Jurkat, Clone E6-1 (cell line): ENCODE results near the gene AMPD3.

ENCODE experiments used
- DNase-seq: peaks from one replicate; pipeline ENCODE4 v3.0.0-alpha.2; 2011; ENCODE audit warnings: low read depth, low spot score
- H3K4me3 ChIP-seq: 2 replicates; pipeline ENCODE4 v1.5.1; 2011; ENCODE audit warnings: mild to moderate bottlenecking, low read length, control low read depth, moderate library complexity

AMPD3 gene

GRCh38 chr11:10498426-10499250 is 43.6 kb downstream of the AMPD3 start:
- H3K4me3 ChIP-seq = no peak overlapping the region
- no peak for DNase-seq

GRCh38 chr11:10499452-10499851 is 44.4 kb downstream of the AMPD3 start:
- DNase-seq = no peak

GRCh38 chr11:10499874-10500601 is 45.0 kb downstream of the AMPD3 start:
- DNase-seq = no peak

More at GRCh38 chr11:10499452-10499851, 44.4 kb downstream of the AMPD3 start:
- no peak overlapping the region for H3K4me3 ChIP-seq

GRCh38 chr11:10500757-10501684 is 46.0 kb downstream of the AMPD3 start:
- no peak overlapping the region for H3K4me3 ChIP-seq
- no peak for DNase-seq

More at GRCh38 chr11:10499874-10500601, 45.0 kb downstream of the AMPD3 start:
- H3K4me3 ChIP-seq = no peak overlapping the region

GRCh38 chr11:10502065-10502680 is 47.1 kb downstream of the AMPD3 start:
- H3K4me3 ChIP-seq = no peak overlapping the region
- no peak for DNase-seq

GRCh38 chr11:10502770-10503169 is 47.7 kb downstream of the AMPD3 start:
- no peak for DNase-seq
- no peak overlapping the region for H3K4me3 ChIP-seq

GRCh38 chr11:10503221-10503620 is 48.2 kb downstream of the AMPD3 start:
- H3K4me3 ChIP-seq = no peak overlapping the region
- DNase-seq = no peak

- no peak for DNase-seq
These were observed 48.9 kb downstream of the AMPD3 start for GRCh38 chr11:10503777-10504480.

GRCh38 chr11:10504490-10504889 is 49.4 kb downstream of the AMPD3 start:
- H3K4me3 ChIP-seq = no peak overlapping the region
- no peak for DNase-seq

More at GRCh38 chr11:10503777-10504480, 48.9 kb downstream of the AMPD3 start:
- H3K4me3 ChIP-seq = no peak overlapping the region

- DNase-seq = no peak
- H3K4me3 ChIP-seq = no peak overlapping the region
These were observed 50.4 kb downstream of the AMPD3 start for GRCh38 chr11:10505278-10506007.

- H3K4me3 ChIP-seq = no peak overlapping the region
- DNase-seq = no peak
These were observed 50.9 kb downstream of the AMPD3 start for GRCh38 chr11:10506008-10506370.

GRCh38 chr11:10511181-10511621 is 56.1 kb downstream of the AMPD3 start:
- DNase-seq = no peak
- H3K4me3 ChIP-seq = no peak overlapping the region

- no peak for DNase-seq
- H3K4me3 ChIP-seq = no peak overlapping the region
These were observed 59.1 kb downstream of the AMPD3 start for GRCh38 chr11:10514202-10514601.

- no peak overlapping the region for H3K4me3 ChIP-seq
These were observed 59.6 kb downstream of the AMPD3 start for GRCh38 chr11:10514709-10515108.

GRCh38 chr11:10515418-10515817 is 60.4 kb downstream of the AMPD3 start:
- no peak for DNase-seq
- H3K4me3 ChIP-seq = no peak overlapping the region

More at GRCh38 chr11:10514709-10515108, 59.6 kb downstream of the AMPD3 start:
- no peak for DNase-seq

- H3K4me3 ChIP-seq = no peak overlapping the region
- no peak for DNase-seq
These were observed 63.1 kb downstream of the AMPD3 start for GRCh38 chr11:10518123-10518522.

GRCh38 chr11:10518891-10519290 is 63.8 kb downstream of the AMPD3 start:
- no peak for DNase-seq
- no peak overlapping the region for H3K4me3 ChIP-seq

GRCh38 chr11:10519630-10520029 is 64.6 kb downstream of the AMPD3 start:
- no peak for DNase-seq
- no peak overlapping the region for H3K4me3 ChIP-seq
